HG02798 (cell line): ENCODE data around the gene MYH6.

Experiments used
- ATAC-seq: cut with Tn5 transposase; IDR thresholded peaks from one replicate; pipeline ENCODE4 v1.9.1; 2021; ENCODE audit warnings: mild to moderate bottlenecking; ENCODE audit not compliant: unreplicated experiment, poor library complexity

The MYH6 gene

GRCh38 chr14:23415821-23416778 lies 8.0 kb upstream of the MYH6 start:
- no peak for ATAC-seq

GRCh38 chr14:23414906-23415820 lies 7.1 kb upstream of the MYH6 start:
- no peak for ATAC-seq

GRCh38 chr14:23414254-23414653 lies 6.2 kb upstream of the MYH6 start:
- no peak for ATAC-seq

- no peak for ATAC-seq
Observed at GRCh38 chr14:23413681-23414080, 5.6 kb upstream of the MYH6 start.

GRCh38 chr14:23411563-23412525 lies 3.8 kb upstream of the MYH6 start:
- ATAC-seq: no peak

- no peak for ATAC-seq
Observed at GRCh38 chr14:23409966-23410635, 2.0 kb upstream of the MYH6 start.

GRCh38 chr14:23409475-23409874 lies 1.4 kb upstream of the MYH6 start:
- ATAC-seq: no peak

GRCh38 chr14:23408307-23408630 lies 196 bp upstream of the MYH6 start:
- ATAC-seq: no peak

GRCh38 chr14:23406725-23407355 lies 1.2 kb downstream of the MYH6 start:
- no peak for ATAC-seq

- ATAC-seq: no peak
Observed at GRCh38 chr14:23406244-23406643, 1.8 kb downstream of the MYH6 start.

GRCh38 chr14:23405516-23406025 lies 2.5 kb downstream of the MYH6 start:
- ATAC-seq: no peak

- ATAC-seq: no peak
Observed at GRCh38 chr14:23405096-23405495, 3.0 kb downstream of the MYH6 start.

GRCh38 chr14:23404331-23404900 lies 3.7 kb downstream of the MYH6 start:
- no peak for ATAC-seq

GRCh38 chr14:23403908-23404307 lies 4.2 kb downstream of the MYH6 start:
- ATAC-seq: no peak

- no peak for ATAC-seq
Observed at GRCh38 chr14:23403139-23403438, 5.0 kb downstream of the MYH6 start.

GRCh38 chr14:23402296-23403138 lies 5.6 kb downstream of the MYH6 start:
- ATAC-seq: no peak

- no peak for ATAC-seq
Observed at GRCh38 chr14:23401291-23401690, 6.8 kb downstream of the MYH6 start.
